KG1 (cell line): ENCODE results near the gene RPL22.
A peak's percentile ranks its signal among the peaks of the same experiment; 100 is the strongest.

Experiments used
- DNase-seq: peaks from one replicate; lab custom pipeline; 2025; lab: John Stamatoyannopoulos, UW

Gene RPL22

GRCh38 chr1:6199298-6200187, at the start of gene RPL22:
Gene RPL22, minus strand, starts transcription at chr1:6199595. Its CDS starts 22 bp downstream, at chr1:6199573.
- peak; percentile 94 for DNase-seq

DNA sequence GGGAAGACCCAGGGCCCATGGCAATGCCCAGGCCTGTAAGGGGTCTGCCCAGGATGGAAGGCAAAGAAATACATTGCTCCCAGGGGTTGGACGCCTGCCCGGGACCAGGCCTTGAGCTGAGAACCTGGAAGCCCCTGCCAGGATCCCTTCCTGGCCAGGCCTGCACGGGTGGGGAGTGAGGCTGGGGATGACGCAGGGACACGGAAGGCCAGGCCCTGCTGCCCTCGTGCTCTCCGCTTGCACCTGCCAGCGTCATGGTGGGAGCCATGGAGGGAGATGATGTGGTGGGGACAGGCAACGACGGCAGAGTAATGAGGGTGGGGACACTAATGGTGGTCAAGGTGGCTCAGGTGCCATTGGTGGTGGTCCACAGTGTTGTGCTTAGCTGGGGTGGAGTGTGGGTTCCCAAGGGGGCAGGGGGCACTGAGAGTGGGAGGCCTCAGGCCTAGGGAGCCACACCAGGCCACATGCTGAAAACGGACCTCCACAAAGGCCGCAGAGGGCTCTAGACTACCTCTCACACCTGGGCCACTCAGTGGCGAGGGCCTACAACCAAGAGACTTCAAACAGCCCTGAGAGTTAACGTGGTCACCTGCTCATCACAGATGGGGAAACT, 48.9 kb upstream of the RPL22 start:
- no peak for DNase-seq

- no peak for DNase-seq
Observed at GRCh38 chr1:6247651-6248050, 48.3 kb upstream of the RPL22 start.

- peak; percentile 32 for DNase-seq
Observed at GRCh38 chr1:6246497-6247467, 47.4 kb upstream of the RPL22 start.

DNA sequence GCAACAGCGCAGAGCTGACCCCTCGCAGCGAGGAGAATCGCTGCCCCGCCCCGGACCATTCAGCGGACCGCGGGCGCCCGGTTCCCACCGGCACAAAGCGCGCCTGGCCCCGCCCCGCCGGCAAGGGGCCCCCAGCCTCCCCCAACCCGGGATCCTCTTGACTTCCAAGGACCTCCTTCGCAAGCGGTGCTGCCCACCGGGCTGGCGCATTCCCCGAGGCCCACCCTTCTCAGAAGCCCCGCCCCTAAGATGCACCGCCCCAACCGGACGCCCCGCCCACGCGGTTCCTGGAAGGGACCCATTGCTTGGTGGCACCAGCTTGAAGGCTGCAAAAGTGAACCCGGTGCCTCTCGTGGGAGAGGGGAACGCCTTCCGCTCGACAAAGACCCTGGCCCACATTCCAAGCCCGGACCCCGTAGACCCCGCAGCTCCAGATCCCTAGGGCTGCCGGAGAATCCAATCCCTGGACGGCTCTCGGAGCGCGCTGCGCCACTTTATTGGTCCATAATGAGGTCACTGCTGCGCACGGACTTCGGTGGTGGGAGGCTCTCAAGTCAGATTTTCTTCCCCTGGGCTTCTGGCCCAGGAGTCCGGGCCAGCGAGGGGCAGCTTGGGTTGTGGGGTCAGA, 46.6 kb upstream of the RPL22 start:
- DNase-seq: no peak

DNA sequence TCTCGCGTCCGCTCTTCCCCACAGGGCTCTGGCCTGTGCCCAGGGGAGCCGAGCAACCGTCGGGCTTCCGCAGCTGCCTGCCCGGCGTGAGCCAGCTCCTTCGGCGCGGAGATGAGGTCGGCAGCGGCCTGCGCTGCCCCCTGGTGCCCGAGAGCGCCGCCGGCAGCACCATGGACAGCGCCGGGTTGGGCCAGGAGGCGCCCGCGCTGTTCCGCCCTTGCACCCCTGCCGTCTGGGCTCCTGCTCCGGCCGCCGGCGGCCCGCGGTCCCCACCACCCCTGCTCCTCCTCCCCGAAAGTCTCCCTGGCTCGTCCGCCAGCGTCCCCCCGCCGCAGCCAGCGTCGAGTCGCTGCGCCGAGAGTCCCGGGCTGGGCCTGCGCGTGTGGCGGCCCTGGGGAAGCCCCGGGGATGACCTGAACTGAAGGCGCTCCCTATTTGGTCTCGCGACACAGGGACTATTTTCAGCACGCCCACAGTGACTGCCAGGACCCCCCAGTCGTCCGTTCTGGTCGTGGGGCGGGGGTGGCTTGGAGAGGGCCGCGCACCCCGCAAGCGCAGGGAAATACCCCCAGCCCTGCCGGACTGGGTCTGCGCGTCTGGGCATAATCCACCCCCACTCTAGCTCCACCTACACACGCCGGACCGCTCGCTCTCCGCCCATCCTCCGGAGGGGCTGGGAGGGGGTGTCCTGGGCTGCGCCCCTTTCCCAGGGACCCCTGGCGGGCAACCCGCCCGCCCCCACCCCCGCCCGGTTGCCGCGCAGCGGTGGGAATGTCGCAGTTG, 45.9 kb upstream of the RPL22 start:
- peak; percentile 35 for DNase-seq

DNA sequence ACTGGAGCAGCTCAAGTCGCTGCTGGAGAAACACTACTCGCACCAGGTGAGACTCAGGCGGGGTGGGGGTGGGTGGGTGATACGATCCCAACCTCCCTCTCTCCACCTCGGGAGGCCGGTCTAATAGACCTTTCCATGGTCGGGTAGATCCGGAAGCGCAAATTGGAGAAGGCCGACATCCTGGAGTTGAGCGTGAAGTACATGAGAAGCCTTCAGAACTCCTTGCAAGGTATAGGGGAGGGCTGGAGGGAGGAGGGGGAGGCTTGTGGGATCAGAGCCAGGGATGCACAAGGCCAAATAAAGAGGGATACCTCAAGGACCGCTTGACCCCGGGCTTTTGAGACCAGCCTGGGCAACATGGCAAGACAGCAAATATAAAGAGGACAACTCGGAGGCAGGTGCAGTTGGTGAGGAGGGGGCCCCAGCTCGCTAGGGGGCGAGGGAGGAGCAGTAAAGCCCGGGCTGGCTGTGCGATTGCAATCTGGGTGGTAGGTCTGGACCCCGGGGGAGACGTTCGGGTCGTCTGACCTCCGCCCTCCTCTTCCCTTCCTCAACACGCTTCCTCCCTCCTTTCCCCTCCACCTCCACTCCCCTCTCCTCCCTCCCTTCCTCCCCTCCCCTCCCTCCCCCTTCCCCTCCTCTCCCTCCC, 45.1 kb upstream of the RPL22 start:
- DNase-seq: no peak

DNA sequence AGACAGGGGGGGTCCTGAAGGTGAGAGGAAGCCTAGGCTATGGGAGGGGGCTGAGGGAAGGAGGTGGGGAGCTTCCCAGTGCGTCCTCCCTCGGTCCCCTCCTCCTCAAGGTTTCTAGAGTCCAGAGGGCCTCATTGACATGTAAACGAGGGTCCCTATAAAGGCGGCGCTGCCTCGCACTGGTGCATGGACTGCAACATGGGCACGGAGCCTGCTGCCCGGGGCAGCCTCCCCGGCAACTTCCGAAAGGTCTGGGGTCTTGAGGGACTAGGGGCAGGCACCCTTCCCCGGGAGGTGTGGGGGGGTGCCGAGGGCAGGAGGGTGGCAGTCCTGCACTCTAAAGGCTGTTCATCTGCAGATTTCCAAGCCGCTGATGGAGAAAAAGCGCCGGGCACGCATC, 44.6 kb upstream of the RPL22 start, which contains the start of gene HES3:
Gene HES3 (plus strand): TSS at position 187 of the 400 bp plus-strand sequence. CDS start 187 bp downstream, at position 374.
- no peak for DNase-seq

DNA sequence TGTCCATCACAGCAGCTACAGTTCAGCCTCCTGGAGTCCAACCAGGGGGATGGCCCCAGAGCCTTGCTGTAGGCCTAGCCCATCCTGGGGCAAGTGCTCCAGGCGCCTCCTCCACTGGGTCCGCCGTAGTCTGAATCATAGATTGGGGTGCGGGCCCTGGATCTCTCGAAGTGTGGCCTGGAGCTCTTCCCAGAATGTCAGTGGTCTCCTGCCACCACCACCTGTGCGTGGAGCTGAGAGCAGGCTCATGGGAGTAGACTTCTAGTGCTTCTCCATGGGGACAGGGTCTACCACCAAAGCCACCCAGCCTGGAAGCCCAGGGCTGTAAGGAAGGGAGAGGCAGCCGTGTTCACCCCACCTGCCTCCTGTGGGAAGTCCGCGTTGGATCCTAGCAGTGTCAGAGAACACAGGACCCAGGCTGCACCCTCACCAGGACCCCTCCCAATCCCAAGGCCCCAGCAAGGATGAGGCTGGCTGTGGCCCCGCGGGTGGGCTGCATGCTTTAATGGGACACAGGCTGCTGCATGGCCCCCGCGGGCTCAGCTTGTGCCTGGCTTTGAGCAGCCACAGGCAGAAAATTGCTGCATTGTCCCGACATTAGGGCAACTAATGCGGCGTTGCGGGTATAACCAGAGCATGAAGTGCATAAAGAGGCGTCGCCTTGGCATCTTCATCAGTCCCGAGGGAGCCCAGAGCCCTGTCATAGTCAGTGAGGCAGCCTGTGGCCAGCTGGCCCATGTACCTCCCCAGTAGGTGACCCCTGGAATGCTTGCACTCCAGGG, 43.8 kb upstream of the RPL22 start:
- DNase-seq: no peak

DNA sequence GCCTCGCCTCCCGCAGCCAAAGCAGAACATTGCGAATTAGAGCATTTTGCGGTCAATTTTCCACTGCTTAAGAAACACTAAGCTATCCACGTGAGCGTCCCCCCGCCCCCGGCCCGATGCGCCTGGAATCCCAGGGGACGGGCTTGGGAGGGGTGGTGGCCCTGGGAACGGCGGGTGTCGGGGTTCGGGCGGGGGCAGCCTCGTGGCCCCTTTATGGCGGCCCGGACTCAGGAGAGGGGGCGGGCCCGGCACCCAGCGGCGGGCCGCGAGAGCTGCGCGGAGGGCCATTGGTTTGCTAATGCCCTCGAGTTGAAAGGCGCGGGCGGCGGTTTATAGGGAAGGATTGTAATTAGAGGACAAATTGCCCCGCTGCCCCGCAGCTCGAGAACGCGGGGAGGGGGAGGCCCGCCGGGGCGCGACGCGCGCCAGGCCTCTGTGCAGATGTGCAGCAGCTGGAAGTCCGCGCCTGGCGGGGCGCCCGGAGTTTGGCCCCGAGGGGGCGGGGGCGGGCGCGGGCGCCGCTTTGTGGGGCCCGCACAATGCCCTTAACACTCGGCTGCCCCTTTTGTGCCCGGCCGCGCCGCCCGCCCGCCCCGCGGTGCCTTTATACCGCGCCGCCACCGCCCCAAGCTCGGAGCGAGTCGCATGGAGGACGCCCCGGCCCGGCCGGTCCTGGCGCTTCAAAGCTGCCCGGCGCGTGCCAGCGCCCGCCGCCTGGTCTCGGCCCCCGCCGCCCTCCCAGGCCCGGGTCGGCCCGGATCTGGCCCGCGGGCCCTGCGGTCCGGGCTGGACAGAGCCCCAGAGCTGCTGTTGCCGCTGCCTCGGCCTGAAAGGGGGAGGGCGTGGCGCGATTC, 42.7 kb upstream of the RPL22 start:
- no peak for DNase-seq

DNA sequence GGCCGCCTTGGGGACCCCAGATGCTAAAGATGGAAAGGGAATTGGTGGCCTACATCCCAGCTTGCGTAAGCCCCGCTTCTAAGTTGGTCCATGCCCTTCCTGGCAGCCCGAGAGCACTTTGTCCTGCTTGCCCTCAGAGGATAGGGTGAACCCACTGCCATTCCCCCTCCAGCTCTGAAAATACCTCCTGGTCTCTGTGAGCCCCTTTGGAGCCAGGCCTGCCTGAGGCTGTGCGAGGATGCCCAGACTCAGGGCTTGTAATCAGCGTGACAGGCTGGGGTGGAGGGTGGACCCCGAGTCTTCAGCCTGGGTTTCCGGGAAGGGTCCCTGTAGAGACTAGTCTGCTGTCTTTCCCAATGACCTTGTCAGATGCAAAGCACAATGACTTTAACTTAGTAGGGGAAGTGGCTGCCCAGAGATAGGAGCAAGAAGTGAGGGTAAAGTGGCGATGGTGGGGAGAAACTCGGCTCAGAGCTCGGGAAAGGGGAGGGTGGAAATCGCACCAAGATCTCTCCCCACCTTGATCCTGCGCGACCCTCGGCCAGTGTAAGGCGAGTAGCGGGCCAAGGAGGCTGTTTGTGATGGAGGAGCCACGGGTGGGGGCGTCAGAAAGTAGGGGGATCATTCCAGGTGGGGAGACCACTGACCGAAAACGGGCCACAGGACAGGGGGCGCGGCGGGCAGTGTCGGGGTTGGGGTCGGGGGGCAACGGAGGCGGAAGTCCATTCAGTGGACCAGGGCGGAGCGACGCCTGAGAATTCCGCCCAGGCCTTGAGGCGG, 41.9 kb upstream of the RPL22 start:
- DNase-seq: no peak

DNA sequence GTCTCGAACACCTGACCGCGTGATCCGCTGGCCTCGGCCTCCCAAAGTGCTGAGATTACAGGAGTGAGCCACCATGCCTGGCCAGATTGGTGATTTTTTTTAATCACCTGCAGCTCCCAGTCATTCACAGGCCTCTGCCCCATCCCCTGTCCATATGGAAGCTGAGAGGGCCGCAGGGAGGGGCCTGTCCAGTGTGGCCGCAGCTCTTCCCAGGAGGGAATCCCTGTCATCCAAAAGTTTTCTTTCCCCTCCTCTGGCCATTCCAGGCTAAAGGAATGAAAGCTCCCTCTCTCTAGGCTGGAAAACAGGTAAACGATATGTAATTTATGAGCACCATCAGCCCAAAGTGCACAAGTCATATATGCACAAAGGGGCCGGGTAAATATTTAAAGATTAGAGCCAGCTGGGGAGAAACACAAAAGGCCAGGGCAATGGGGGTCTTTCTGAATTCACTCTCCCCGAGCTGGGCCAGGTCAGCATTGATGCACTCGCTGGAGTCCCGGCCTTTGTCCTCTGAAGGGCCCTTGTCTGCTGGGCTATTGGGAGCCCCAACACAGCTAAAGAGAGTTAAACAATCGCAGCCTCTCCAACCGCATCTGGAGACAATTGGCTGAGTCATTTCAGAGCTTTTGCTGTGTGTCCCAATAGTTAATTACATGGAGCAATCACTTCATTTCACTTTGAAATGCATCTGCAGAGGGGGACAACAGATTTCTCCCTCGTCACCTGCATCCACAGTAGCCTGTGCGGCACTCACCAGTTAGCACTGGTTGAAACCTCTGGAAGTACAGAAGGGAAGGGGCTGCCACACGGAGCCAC, 40.8 kb upstream of the RPL22 start:
- DNase-seq: no peak

- DNase-seq: no peak
Observed at GRCh38 chr1:6239213-6239752, 39.9 kb upstream of the RPL22 start.

DNA sequence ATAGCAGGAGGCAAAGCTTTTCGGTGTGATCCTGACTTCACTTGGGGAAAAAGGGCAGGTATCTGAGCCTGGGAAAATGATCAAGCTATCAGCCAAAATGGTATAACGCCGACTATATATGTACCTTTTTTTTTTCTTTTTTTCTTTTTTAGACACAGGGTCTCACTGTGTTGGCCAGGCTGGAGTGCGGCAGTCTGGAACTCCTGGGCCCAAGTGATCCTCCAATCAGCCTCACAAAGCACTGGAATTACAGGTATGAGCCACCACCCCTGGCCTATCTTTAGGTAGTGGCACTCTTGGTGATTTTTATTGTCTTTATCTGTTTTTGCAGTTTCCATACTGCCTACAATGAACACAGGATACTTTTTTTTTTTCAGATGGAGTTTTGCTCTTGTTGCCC, 37.7 kb upstream of the RPL22 start:
- DNase-seq: no peak

GRCh38 chr1:6235296-6235677, 35.9 kb upstream of the RPL22 start:
- no peak for DNase-seq

- DNase-seq: no peak
Observed at GRCh38 chr1:6234502-6235295, 35.3 kb upstream of the RPL22 start.
